Right hindlimb (tissue), 1 donor: ENCODE results near the gene TLL2.

ENCODE experiments used
- DNase-seq: peaks from one replicate; pipeline ENCODE4 v3.0.0-alpha.2; 2018

Gene TLL2

DNA sequence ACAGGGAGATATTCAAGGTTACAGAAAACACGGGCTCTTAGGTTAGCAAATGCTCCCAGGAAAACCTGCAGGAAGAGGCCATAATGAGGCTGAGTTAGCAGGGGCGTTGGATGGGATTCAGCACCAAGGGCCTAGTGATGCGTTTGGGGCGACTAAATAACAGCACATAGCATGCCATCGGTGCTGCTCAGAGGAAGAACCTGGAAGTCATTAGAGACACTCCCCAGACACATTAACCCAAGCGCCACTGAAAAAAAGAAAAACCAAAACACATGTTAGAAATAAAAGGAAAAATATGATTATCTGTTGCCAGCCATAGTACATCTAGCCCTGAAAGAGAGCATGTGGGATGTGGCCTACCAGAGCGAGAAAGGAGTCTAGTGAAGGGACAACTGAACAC, 126.1 kb downstream of the TLL2 start:
- DNase-seq: no peak

DNA sequence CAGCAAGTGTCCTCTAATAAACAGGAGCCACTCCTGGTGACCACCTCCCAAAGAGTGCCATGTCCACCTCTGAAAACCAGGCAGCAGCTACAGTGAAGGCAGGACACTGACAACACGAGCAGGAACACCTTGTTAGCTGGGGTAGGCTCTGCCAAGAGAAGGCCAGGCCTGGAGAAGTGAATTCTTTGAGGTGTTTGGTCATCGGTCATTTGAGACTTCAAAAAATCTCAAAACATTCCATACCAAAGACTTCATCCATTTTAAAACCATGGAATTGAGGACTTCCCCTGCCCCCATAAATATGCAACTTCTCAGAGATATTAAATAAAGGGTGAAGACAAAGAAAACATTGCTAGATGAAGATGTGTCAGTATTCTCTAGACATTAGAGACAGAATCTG, 126.6 kb downstream of the TLL2 start:
- no peak for DNase-seq

DNA sequence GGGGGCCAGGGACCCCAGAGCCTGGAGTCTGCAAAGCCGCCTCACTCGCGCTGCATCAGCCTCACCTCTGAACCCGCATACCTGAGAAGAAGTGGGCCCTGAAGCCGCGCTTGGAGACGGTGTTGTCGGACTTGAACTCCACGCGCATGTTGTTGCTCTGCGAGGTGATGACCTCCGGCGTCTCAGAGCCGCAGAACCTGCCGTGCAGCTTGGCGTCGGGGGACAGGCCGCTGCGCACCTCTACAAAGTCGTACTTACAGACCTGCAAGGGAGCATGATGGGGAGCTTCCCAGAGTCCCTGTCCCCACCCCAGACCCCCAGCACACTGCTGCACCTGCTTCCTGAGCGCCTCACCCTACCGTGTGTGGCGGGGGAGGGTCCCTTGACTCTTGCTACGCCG, 129.2 kb downstream of the TLL2 start:
- DNase-seq: no peak

GRCh38 chr10:96380821-96381220, 132.9 kb downstream of the TLL2 start:
- no peak for DNase-seq

- no peak for DNase-seq
Measured at GRCh38 chr10:96379758-96380157, 134.0 kb downstream of the TLL2 start.

- DNase-seq: no peak
Measured at GRCh38 chr10:96378741-96379140, 135.0 kb downstream of the TLL2 start.

DNA sequence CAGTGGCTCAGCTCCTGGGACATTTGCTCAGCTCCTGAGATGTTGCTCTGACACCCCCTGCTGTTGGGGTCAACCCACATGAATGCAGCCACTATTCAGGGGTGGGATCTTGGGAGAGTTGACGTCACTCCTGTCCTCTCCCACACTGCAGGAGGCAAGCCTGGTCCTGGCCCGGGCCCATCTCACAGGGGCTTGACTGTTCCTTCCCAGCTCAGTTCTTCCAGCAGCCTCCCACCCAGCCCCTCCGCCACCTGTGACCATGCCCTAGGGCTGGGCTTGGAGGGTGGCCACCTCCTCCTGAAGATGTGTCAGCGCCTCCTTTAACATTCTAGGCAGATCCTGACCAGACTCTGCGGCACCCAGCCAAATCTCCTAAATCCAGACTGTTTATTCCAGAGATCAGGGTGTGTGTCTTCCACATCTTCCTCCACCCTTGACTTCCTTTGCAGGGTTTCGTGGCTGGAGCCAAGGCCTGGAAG, 135.9 kb downstream of the TLL2 start:
- DNase-seq: no peak

- no peak for DNase-seq
Measured at GRCh38 chr10:96376483-96376882, 137.2 kb downstream of the TLL2 start.

DNA sequence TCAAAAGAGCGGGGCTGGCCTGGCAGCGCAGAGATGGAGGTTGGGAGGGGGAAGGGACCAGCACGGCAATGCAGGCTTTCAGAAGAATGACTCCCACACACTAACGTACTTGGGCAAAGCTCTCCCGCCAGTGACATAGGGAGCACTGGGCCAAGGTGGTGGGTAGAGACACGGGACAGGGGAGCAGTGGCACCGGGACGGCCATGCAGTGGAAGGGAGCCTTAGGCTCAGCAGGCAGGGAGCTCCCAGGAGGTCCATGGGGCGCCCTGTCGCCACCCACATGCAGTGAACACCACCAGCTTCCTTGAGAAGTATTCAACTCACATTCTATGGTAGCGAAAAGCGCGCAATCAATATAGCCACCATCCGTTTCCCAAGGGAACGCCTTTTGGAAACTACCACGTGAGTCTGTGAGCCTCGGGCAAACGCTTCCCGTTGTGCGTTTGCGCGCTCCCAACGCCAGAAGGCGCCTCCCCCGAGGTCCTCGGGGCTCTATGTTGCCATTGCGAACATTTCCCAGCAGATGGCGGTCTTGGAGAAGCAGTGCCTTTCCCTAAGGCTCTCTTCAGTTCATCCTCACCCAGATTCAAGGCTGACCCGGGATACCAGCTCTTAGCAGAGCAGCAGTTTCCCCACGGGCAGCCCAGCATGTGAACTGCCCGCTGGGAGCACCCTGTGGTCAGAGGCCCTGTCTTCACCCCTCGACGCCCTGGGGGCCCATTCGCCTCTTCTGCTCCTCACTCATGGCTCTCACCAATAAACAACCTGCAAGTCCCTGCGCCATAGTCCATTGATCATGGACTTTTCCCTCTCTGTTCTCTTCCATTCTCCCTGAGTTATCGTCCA, 138.5 kb downstream of the TLL2 start:
- DNase-seq: peak; percentile 89

DNA sequence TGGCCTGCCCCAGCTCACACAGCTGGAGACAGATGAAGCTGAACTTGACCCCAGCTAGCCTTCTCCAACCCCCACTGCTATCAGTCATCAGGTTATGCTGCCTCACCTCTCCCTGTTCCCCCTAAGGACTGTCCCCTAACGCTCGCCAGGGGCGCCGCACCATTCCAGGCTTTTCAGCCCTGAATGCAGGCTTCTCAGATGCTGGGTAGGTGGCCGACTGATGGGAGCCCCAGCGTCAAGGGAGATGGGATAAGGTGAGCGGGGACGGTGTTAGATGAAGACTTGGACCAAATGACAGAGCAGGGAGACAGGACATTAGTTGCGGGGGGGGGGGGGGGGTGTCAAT, 139.1 kb downstream of the TLL2 start:
- DNase-seq: no peak

DNA sequence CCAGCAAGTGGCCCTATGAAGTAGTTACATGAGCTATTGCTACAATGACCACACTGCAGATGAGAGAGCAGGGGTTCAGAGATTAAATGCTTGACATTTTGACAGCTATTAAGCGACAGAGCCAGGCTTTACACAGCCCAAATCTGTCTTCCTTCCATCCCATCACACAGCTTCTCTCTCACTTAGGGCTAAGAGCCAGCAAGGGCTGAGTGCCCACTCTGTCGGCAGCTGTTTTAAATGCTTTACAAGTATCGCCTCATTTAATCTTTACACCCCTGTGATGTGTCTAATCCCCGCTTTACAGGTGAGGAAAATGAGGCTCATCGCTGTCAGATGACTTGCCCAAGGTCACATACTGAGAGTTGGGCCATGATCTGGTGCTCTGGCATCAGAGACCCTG, 139.7 kb downstream of the TLL2 start:
- DNase-seq: no peak

GRCh38 chr10:96371356-96371755, 142.4 kb downstream of the TLL2 start:
- DNase-seq: no peak

DNA sequence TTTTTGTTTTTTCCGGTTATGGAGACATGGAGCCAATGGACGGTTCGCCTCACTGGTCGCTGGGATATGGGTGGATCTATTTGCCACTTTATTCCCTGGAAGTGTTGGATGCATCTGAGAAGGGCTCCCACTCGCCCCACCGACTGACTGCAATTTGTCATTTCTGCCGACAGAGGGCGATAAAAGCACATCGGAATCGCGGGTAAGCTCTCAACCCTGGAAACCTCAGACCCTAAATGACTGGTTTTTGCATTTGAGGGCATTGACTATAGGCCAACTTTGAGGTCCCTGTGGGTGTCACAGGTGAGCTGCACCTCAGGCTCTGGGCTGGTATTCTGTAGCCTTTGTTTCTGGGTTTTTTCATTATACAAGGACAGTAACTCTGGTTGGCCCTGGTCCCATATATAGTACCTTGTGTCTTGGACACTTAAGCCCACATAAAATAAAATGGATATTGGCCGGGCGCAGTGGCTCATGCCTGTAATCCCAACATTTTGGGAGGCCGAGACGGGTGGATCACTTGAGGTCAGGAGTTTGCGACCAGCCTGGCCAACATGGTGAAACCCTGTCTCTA, 143.1 kb downstream of the TLL2 start:
- DNase-seq: peak; percentile 51

DNA sequence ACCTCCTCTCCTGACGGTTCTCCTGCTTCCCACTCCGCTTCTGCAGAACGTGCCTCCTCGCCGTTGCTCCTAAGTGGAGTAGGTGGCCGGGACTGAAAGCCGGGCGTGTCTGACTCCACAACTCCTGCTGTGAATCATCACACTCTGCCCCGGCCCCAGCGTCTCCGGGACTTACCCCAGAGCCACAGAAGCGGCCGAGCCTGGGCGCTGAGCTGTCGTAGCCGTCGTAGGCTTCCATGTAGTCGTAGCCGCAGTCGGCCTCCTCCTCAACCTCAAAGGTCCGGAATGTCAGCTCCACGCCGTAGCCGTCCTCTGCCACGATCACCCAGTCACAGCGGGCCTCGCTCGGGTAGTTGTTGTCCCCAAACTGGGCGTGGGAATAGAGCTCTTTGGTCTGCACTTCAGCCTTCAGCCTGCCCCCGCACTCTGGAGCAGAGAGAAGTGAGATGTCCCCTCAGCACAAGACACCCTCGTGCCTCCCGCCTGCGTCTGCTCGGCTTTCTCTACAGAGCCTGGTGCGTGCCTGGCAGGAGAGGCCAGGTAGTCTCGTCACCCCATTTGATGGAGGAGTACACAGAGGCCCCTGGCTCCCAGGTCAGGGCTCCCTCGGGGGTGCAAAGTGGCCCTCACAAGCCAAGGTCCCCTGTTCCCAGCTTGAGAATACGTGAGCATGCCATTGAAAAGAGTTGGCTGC, 143.7 kb downstream of the TLL2 start:
- DNase-seq: no peak

- DNase-seq: no peak
Measured at GRCh38 chr10:96368971-96369370, 144.8 kb downstream of the TLL2 start.

- no peak for DNase-seq
Measured at GRCh38 chr10:96367470-96367869, 146.3 kb downstream of the TLL2 start.

DNA sequence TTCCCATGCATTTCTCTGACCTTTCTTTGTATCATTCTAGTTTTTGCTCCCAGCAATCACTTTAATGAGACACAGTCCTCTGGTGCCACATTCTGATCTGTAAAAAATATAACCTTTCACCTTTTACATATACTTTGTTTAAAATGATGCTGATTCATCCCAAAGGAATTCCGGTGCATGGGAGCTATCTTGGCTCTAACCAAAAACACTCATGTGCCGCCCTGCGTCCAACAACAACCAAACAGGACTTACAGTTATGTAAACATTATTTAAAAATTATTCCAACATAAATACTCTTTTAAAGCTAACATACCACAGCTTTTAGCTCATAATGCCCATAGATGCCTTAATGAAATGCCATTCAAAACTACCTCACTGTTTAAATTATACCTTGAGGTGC, 147.2 kb downstream of the TLL2 start:
- no peak for DNase-seq

- DNase-seq: no peak
Measured at GRCh38 chr10:96365571-96365970, 148.2 kb downstream of the TLL2 start.

DNA sequence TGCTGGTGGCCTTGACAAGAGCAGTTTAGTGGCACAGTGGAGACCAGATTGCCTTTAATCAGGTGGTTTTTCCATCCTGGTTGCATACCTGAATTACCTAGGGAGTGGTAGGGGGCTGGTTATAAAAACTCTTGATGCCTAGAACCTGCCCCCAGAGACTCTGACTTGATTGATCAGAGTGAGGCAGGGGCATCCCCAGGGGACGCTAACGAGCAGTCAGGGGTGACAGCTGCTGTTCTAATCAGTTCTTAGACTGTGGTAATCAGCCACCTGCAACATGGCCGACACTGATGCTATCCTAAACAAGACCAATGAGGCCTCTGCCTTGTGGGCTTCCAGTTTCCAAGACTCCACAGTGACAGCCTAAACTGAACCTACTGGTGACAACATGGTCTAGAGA, 153.0 kb downstream of the TLL2 start:
- DNase-seq: no peak

GRCh38 chr10:96360331-96360730, 153.4 kb downstream of the TLL2 start:
- DNase-seq: no peak

DNA sequence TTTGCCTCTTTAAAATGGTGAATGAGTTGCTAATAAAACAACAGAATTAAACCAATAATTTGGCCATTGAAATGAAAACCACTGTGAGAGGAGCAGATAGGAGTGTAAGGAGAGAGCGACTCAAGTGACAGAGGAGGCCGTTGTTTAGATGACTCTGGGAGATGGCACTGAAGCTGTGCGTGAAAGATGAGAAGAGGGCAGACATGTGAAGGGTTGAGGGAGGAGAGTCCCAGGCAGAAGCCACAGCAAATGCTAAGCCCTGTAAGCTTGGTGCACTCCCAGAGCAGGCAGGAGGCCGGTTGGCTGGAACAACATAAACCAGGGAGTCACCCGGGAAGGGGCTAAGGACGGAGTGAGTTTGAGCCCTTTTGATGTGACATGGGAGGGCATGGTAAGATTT, 154.1 kb downstream of the TLL2 start:
- DNase-seq: no peak

GRCh38 chr10:96358851-96359540, 154.7 kb downstream of the TLL2 start, which contains the start of gene OPALIN:
Gene OPALIN, minus strand, starts transcription at chr10:96359002. Its CDS starts 106 bp downstream, at chr10:96358896.
- no peak for DNase-seq

DNA sequence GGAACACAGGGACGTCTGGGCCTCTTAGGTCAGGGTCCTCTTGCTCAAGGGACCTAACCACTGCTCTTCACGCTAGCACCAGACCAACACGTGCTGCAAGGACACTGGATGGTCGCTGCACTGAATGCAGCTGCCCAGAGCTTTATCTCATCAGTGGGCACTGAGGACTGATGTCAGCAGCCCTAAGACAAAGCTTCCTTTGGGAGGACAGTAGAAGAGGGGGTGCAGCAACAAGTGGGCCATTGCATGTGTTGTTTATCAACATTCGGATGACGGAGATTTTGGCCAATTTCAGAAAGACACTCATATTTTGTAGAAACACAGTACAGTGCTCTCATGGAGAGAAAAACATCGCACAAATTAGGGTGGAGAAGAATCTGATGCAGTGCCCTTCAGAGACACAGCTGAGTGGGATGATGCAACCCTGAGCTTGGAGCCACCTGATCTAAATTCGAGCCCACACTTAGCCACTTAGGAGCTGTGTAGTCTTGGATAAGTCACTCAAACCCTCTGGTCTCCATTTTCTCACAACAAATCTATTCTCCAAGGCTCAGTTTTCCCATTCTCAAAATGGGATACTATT, 156.6 kb downstream of the TLL2 start:
- DNase-seq: no peak
